A549 (cell line): ENCODE data around the gene CYP21A2.
"Not testable (repeated sequence)": the region's sequence is repeated elsewhere in the genome, so short reads cannot be mapped to it uniquely, and the experiment has no call there.

Experiments used
- CEBPB ChIP-seq, 2 experiments: fragments of >200 bp in 1 of 2; sonication (Bioruptor Twin) in 1 of 2; formaldehyde crosslinking in 1 of 2; IDR thresholded peaks; 2 replicates each; pipeline ENCODE4 v1.6.1; 2012 to 2016
- CHD2 ChIP-seq: fragments of 150-350 bp; IDR thresholded peaks from 2 replicates; pipeline ENCODE4 v1.6.1; 2014; ENCODE audit warnings: low read length; ENCODE audit not compliant: partially characterized antibody
- CTCF ChIP-seq: fragments of >200 bp; sonication (Bioruptor Twin); formaldehyde crosslinking; IDR thresholded peaks from 3 replicates; pipeline ENCODE4 v1.5.1; 2016
- EP300 ChIP-seq, 2 experiments: fragments of >200 bp; sonication (Bioruptor Twin); formaldehyde crosslinking; IDR thresholded peaks; 2 replicates in 1 of 2; 3 replicates in 1 of 2; pipeline ENCODE4 v1.6.1; 2016 to 2017
- FOSL2 ChIP-seq, 2 experiments: fragments of 450-650 bp in 1 of 2; fragments of >200 bp in 1 of 2; sonication (Bioruptor Twin) in 1 of 2; formaldehyde crosslinking; IDR thresholded peaks; 2 replicates each; pipeline versions ENCODE4 v1.5.0 to v1.6.1; 2016 to 2020; ENCODE audit warnings: mild to moderate bottlenecking in 1 of 2, moderate library complexity in 1 of 2
- HDAC2 ChIP-seq: fragments of 200-600 bp; sonication (generic); IDR thresholded peaks from 2 replicates; pipeline ENCODE4 v1.6.1; 2016
- MAFK ChIP-seq: fragments of 450-650 bp; IDR thresholded peaks from 2 replicates; pipeline ENCODE4 v1.6.1; 2014; ENCODE audit not compliant: partially characterized antibody
- PHF8 ChIP-seq: fragments of 200-600 bp; sonication (generic); IDR thresholded peaks from 2 replicates; pipeline ENCODE4 v1.6.1; 2016; ENCODE audit warnings: low read depth, mild to moderate bottlenecking, antibody characterized with exemption, moderate library complexity, borderline replicate concordance
- POLR2A ChIP-seq: IDR thresholded peaks from 2 replicates; pipeline ENCODE4 v1.6.1; 2012; ENCODE audit warnings: mild to moderate bottlenecking, low read length
- POLR2AphosphoS2 ChIP-seq: conservative IDR thresholded peaks from 2 replicates; pipeline ENCODE4 v1.6.1; 2012; ENCODE audit warnings: low read length, improper control_type of control experiment, inconsistent platforms
- RAD21 ChIP-seq, 2 experiments: fragments of >200 bp in 1 of 2; sonication (Bioruptor Twin) in 1 of 2; formaldehyde crosslinking in 1 of 2; IDR thresholded peaks in 1 of 2; conservative IDR thresholded peaks in 1 of 2; 2 replicates in 1 of 2; 3 replicates in 1 of 2; pipeline ENCODE4 v1.6.1; 2012 to 2018; ENCODE audit warnings: inconsistent platforms in 1 of 2
- RCOR1 ChIP-seq: fragments of 150-350 bp; IDR thresholded peaks from 2 replicates; pipeline ENCODE4 v1.6.1; 2014; ENCODE audit warnings: antibody characterized with exemption, low read length, low read depth
- TFCP2L1 ChIP-seq: fragments of 250-450 bp; sonication (Bioruptor Pico); IDR thresholded peaks from 2 replicates; pipeline ENCODE4 v1.5.0; 2021; ENCODE audit warnings: mild to moderate bottlenecking

GRCh38 chr6:32035283-32036013 lies 2.8 kb upstream of the CYP21A2 start:
- TF ChIP-seq EP300 (IDR thresholded peaks at IDR 0.05); CTCF; MAFK; CEBPB (IDR thresholded peaks at IDR 0.05); RAD21 (conservative IDR thresholded peaks at IDR 0.05 in 1 of 2, IDR thresholded peaks at IDR 0.05 in 1 of 2); RCOR1; FOSL2 (IDR thresholded peaks at IDR 0.05); FOSL2 (CRISPR knock-in tag; IDR thresholded peaks at IDR 0.05); HDAC2; POLR2A; POLR2AphosphoS2; PHF8; CHD2; TFCP2L1 (CRISPR knock-in tag): not testable (repeated sequence)
